Common myeloid progenitor, CD34-positive (primary cell): ENCODE data around the gene WDPCP.

Experiments
- CTCF ChIA-PET: fragments of 350-600 bp; sonication (Branson Sonifier 250); formaldehyde crosslinking; loops from one replicate; lab custom pipeline; 2021; ENCODE audit warnings: antibody characterized with exemption; lab: Charles Lee
- POLR2A ChIA-PET: fragments of 350-600 bp; sonication (Branson Sonifier 250); formaldehyde crosslinking; loops from one replicate; lab custom pipeline; 2021; ENCODE audit warnings: antibody characterized with exemption; lab: Charles Lee
- DNase-seq, 3 donors: peaks; one replicate each; pipeline versions ENCODE4 v3.0.0 to v3.0.0-alpha.2; 2013
- H3K27ac ChIP-seq, 2 experiments: 1 replicate in 1 of 2; 2 replicates in 1 of 2; pipeline ENCODE4 v1.7.0; 2013; ENCODE audit warnings: inconsistent platforms in 2 of 2, low read length in 2 of 2, mild to moderate bottlenecking in 2 of 2, low read depth in 1 of 2, moderate library complexity in 1 of 2; ENCODE audit not compliant: severe bottlenecking in 2 of 2, insufficient read depth in 1 of 2, poor library complexity in 1 of 2
- H3K27me3 ChIP-seq, 5 experiments: replicated peaks in 2 of 5; 1 replicate in 3 of 5; 2 replicates in 2 of 5; pipeline versions ENCODE4 v1.6.1 to v1.7.0; 2013; ENCODE audit warnings: low read length in 4 of 5, mild to moderate bottlenecking in 2 of 5, moderate library complexity in 2 of 5, inconsistent platforms in 1 of 5; ENCODE audit not compliant: insufficient read depth in 5 of 5, control insufficient read depth in 4 of 5
- H3K36me3 ChIP-seq, 4 experiments: 1 replicate in 2 of 4; 2 replicates in 2 of 4; pipeline versions ENCODE4 v1.6.1 to v1.7.0; 2013; ENCODE audit warnings: low read length in 3 of 4, control low read depth in 1 of 4, mild to moderate bottlenecking in 1 of 4; ENCODE audit not compliant: control insufficient read depth in 4 of 4, insufficient read depth in 4 of 4
- H3K4me1 ChIP-seq, 4 experiments: 1 replicate in 3 of 4; 2 replicates in 1 of 4; pipeline versions ENCODE4 v1.6.1 to v1.7.1; 2013; ENCODE audit warnings: low read length in 3 of 4, mild to moderate bottlenecking in 3 of 4, control low read depth in 1 of 4, inconsistent platforms in 1 of 4, moderate library complexity in 1 of 4; ENCODE audit not compliant: control insufficient read depth in 4 of 4, insufficient read depth in 4 of 4; ENCODE audit errors: control extremely low read depth in 1 of 4
- H3K4me3 ChIP-seq, 7 experiments: 1 replicate in 4 of 7; 2 replicates in 3 of 7; pipeline versions ENCODE4 v1.5.1 to v1.7.0; 2013; ENCODE audit warnings: mild to moderate bottlenecking in 7 of 7, low read length in 6 of 7, moderate library complexity in 6 of 7, inconsistent platforms in 2 of 7, low read depth in 2 of 7, control low read depth in 1 of 7; ENCODE audit not compliant: insufficient read depth in 4 of 7, control insufficient read depth in 1 of 7; ENCODE audit errors: extremely low read depth in 1 of 7
- H3K9me3 ChIP-seq, 5 experiments: 1 replicate in 4 of 5; 2 replicates in 1 of 5; pipeline versions ENCODE4 v1.6.1 to v1.7.1; 2013; ENCODE audit warnings: low read length in 4 of 5, mild to moderate bottlenecking in 2 of 5, inconsistent platforms in 1 of 5, low read depth in 1 of 5, moderate library complexity in 1 of 5; ENCODE audit not compliant: control insufficient read depth in 4 of 5, insufficient read depth in 2 of 5; ENCODE audit errors: control extremely low read depth in 1 of 5
- WGBS: methylation state at CpG from one replicate; pipeline ENCODE4 v1.1.5; 2013; ENCODE audit not compliant: insufficient coverage; 5-methylcytosine and 5-hydroxymethylcytosine counted together

The WDPCP gene

DNA sequence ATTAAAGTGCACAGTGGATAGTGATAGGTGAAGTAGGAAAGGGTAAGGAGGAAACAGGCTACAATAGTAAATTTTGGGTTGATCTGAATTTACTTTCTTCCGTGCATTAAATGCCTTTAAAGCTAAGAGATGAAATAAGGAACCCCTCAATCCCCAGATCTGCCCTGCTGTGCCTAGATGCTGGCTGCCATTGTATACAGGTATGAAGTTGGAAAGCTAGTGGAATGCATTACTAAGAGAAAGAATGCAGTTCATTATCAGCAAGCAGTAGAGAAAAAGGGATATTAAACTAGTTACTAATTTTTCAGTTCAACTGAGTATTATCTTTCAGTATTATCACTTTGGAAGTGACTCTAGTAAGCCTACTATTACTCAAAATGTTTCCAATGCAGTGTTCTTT lies 93.3 kb downstream of the WDPCP start:
- DNase-seq, result no peak
- CTCF ChIA-PET, result no interaction called here
- Histone ChIP-seq H3K4me1 (peaks cover 0 to 5% (median 2%) of the 10 kb centered on the region in 4 experiments), H3K4me3 (no peak overlapping the region), H3K36me3 (no peaks in the 10 kb centered on the region), H3K27ac (no peak overlapping the region), H3K9me3 (no peaks in the 10 kb centered on the region), H3K27me3 (no peaks in the 10 kb centered on the region)
- no CpG with 5 or more reads among the region's 1 CpG for WGBS
- POLR2A ChIA-PET, result no interaction called here

DNA sequence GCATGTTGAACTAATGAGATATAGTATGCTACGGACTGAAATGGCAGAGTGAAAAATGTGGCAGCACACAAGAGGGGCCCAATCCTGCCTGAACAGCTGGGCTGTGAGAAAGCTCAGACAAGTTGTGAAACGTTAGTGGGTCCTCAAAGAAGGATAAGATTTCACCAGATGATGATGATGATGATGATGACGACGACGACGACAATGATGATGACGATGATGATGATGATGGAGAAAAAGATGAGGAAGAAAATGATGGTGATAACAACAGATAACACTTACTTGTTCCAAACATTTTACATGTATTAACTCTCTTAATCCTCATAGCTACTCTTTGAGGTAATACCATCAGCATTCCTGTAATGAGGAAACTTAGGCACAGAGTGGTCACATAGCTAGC lies 94.2 kb downstream of the WDPCP start:
- WGBS, result 100% methylated on average over 2 of the region's 7 CpGs
- ChIA-PET CTCF (no interaction called here), POLR2A (no interaction called here)
- H3K27ac ChIP-seq, result no peak overlapping the region
- DNase-seq, result no peak
- H3K27me3 ChIP-seq, result no peaks in the 10 kb centered on the region
- H3K4me3 ChIP-seq, result no peak overlapping the region
- H3K9me3 ChIP-seq, result no peaks in the 10 kb centered on the region
- H3K4me1 ChIP-seq, result peaks cover 0 to 5% (median 2%) of the 10 kb centered on the region in 4 experiments
- no peaks in the 10 kb centered on the region for H3K36me3 ChIP-seq

DNA sequence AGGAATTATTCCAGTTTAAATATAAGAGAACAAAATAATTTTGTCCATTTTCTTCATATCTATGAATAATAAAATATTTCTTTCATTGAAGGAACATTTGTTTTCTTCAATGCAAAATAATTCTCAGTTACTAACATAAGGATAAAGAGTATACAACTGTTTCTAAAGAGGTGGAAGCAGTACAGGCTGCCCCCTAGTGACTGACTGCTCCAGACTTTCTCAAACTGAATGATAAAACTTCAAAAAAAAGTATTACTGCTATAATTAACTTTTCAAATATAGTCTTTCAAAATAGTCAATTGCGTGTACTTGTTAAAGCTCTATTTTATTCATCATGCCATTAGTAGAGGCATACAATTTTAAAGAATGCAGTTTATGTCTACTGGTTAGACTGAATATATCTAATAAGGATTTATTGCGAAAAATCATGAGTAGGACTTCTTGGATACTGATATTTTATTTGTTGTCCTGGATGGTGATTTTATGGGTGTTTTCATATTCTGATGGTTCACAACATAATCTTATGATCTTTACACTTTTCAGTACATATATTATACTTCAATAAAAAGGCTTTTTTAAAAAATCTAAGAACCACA lies 100.1 kb downstream of the WDPCP start:
- DNase-seq, result peak; percentile 30 to 62 (median 55)
- no CpG with 5 or more reads among the region's 2 CpGs for WGBS
- Histone ChIP-seq H3K27me3 (no peaks in the 10 kb centered on the region), H3K36me3 (peaks cover 0 to 4% (median 0%) of the 10 kb centered on the region in 4 experiments), H3K4me3 (no peak overlapping the region), H3K27ac (no peak overlapping the region), H3K4me1 (no peaks in the 10 kb centered on the region), H3K9me3 (no peaks in the 10 kb centered on the region)
- ChIA-PET POLR2A (no interaction called here), CTCF (interaction anchor here (0.6 to 2.1 kb wide), 6 partner anchors 10 to 699 kb away, joined by 3 to 13 read pairs (median 4); no protein-coding TSS in a partner anchor)

DNA sequence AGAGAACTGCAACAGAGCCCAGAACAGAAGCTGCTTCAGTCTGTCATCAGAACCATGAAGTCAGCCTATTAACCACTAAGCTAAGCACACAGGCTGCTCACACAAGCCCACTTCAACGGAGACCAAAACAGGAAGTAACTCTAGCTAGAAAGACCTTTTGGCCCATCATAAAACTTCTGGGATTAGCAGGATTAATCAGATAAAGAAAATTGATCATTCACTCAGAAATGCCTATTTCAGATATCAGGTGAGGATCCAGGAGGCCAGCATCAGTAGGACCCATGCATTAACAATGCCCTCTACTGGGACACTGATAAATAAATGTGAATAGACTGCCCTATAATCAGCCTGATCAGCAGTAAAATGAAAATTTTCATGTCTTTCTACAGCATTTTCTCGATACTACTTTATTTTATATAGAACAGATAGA lies 101.4 kb downstream of the WDPCP start:
- H3K27me3 ChIP-seq, result no peaks in the 10 kb centered on the region
- DNase-seq, result peak; percentile 8 to 70 (median 61)
- no peak overlapping the region for H3K27ac ChIP-seq
- POLR2A ChIA-PET, result no interaction called here
- no peaks in the 10 kb centered on the region for H3K9me3 ChIP-seq
- WGBS, result no CpG with 5 or more reads among the region's 2 CpGs
- no peaks in the 10 kb centered on the region for H3K4me1 ChIP-seq
- H3K36me3 ChIP-seq, result peaks cover 0 to 4% (median 0%) of the 10 kb centered on the region in 4 experiments
- H3K4me3 ChIP-seq, result no peak overlapping the region
- CTCF ChIA-PET, result interaction anchor here (1.0 to 2.1 kb wide), 6 partner anchors 9 to 1030 kb away, joined by 3 to 13 read pairs (median 4); no protein-coding TSS in a partner anchor

DNA sequence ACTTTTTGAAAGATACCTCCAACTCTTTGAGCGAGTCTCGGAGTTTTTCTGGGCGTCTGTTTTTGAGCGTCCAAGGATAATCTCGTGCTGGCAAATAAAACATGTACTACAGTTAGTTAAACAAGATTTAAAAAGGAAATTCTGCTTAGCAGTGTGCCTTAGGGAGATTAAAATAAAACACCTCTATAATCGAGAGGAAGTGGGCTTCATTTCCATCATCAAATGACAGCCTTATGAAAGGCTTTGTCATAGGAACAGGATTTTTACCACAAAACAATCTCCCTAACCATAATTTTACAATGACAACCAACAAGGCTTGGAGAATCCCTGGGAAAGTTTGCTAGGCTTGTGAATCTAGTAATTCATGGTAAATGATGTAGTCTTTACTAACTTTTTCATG lies 103.4 kb downstream of the WDPCP start:
- Histone ChIP-seq H3K27me3 (no peaks in the 10 kb centered on the region), H3K9me3 (no peaks in the 10 kb centered on the region), H3K4me1 (no peaks in the 10 kb centered on the region), H3K4me3 (no peak overlapping the region), H3K27ac (no peak overlapping the region), H3K36me3 (peaks cover 0 to 4% (median 0%) of the 10 kb centered on the region in 4 experiments)
- ChIA-PET CTCF (no interaction called here), POLR2A (no interaction called here)
- peak in 2 of 3 donors; percentile 4 to 21 for DNase-seq
- 100% methylated on average over 1 of the region's 6 CpGs for WGBS

DNA sequence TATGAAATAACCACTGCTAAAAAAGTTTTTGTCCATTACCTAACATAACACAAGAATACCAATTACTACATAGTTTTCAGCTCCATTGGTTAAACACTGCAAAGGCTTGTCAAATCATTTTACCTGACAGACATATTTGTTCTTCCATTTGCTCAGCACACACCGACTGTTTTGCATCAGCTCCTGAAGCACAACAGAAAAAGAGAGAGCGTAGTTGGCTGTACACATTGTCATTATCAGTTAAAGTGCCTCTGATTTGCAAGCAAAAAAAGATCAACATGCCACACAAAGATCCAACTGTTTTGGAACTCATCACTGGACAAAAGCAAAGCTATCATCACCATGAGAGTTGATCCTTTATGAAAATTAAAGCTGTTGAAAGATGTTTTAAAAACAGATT lies 103.8 kb downstream of the WDPCP start:
- Histone ChIP-seq H3K4me1 (no peaks in the 10 kb centered on the region), H3K27ac (no peak overlapping the region), H3K36me3 (peaks cover 0 to 4% (median 0%) of the 10 kb centered on the region in 4 experiments), H3K9me3 (no peaks in the 10 kb centered on the region), H3K27me3 (no peaks in the 10 kb centered on the region), H3K4me3 (no peak overlapping the region)
- 100% methylated on average over 1 of the region's 2 CpGs for WGBS
- ChIA-PET POLR2A (no interaction called here), CTCF (no interaction called here)
- DNase-seq, result no peak

DNA sequence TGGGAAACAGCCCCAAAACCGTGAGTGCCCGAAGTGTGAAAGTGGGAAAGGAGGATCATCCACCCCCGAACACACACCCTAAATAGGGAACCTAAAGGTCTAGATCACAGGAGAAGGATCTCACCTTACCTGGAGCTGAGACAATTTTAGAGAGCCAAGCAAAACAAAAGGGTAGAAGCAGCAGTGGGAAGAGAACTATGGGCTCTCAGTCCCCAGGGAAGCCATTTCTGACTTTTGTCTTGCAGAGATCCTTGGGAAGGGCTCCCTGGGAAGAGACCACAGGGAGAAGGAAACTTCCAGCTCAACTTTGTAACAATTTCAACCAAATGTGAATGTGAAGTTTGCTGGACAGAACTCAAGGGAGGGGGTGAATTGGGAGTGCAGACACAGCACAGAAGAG lies 110.6 kb downstream of the WDPCP start:
- ChIA-PET POLR2A (no interaction called here), CTCF (interaction anchor here (1.3 to 1.8 kb wide), 2 partner anchors 10 to 20 kb away, joined by 4 to 5 read pairs; no protein-coding TSS in a partner anchor)
- no peak for DNase-seq
- Histone ChIP-seq H3K36me3 (peaks cover 0 to 4% (median under 1%) of the 10 kb centered on the region in 4 experiments), H3K27me3 (no peaks in the 10 kb centered on the region), H3K9me3 (no peaks in the 10 kb centered on the region), H3K4me1 (no peaks in the 10 kb centered on the region), H3K27ac (no peak overlapping the region), H3K4me3 (no peak overlapping the region)
- 80% methylated on average over 1 of the region's 3 CpGs for WGBS
